NCI-H2196 (cell line): ENCODE data around the gene DHRS12.

Experiments
- DNase-seq: peaks from one replicate; lab custom pipeline; 2025; ENCODE audit not compliant: unreplicated experiment; lab: John Stamatoyannopoulos, UW

DHRS12 gene

GRCh38 chr13:51784097-51784496 lies 19.9 kb downstream of the DHRS12 start:
- no peak for DNase-seq

- no peak for DNase-seq
Observed at GRCh38 chr13:51783428-51784094, 20.4 kb downstream of the DHRS12 start.

GRCh38 chr13:51782026-51782710 lies 21.8 kb downstream of the DHRS12 start:
- no peak for DNase-seq

GRCh38 chr13:51781246-51782022 lies 22.5 kb downstream of the DHRS12 start:
- DNase-seq: no peak

GRCh38 chr13:51780099-51780498 lies 23.9 kb downstream of the DHRS12 start:
- DNase-seq: no peak

- no peak for DNase-seq
Observed at GRCh38 chr13:51778392-51778791, 25.6 kb downstream of the DHRS12 start.

GRCh38 chr13:51777921-51778320 lies 26.0 kb downstream of the DHRS12 start:
- no peak for DNase-seq

- DNase-seq: no peak
Observed at GRCh38 chr13:51776179-51776578, 27.8 kb downstream of the DHRS12 start.

- DNase-seq: no peak
Observed at GRCh38 chr13:51773515-51773914, 30.4 kb downstream of the DHRS12 start.

GRCh38 chr13:51772781-51773180 lies 31.2 kb downstream of the DHRS12 start:
- DNase-seq: no peak

GRCh38 chr13:51772105-51772455 lies 31.9 kb downstream of the DHRS12 start:
- no peak for DNase-seq

GRCh38 chr13:51771418-51772104 lies 32.4 kb downstream of the DHRS12 start:
- DNase-seq: no peak

- no peak for DNase-seq
Observed at GRCh38 chr13:51770681-51771417, 33.1 kb downstream of the DHRS12 start.

- DNase-seq: no peak
Observed at GRCh38 chr13:51770160-51770559, 33.8 kb downstream of the DHRS12 start.

GRCh38 chr13:51769455-51770127 lies 34.4 kb downstream of the DHRS12 start:
- no peak for DNase-seq

GRCh38 chr13:51768976-51769375 lies 35.0 kb downstream of the DHRS12 start:
- no peak for DNase-seq

- no peak for DNase-seq
Observed at GRCh38 chr13:51768378-51768921, 35.5 kb downstream of the DHRS12 start.

- DNase-seq: no peak
Observed at GRCh38 chr13:51767100-51767499, 36.9 kb downstream of the DHRS12 start.

- no peak for DNase-seq
Observed at GRCh38 chr13:51765142-51765515, 38.8 kb downstream of the DHRS12 start.
